ENCODE data around the gene IRAK4.

DNA sequence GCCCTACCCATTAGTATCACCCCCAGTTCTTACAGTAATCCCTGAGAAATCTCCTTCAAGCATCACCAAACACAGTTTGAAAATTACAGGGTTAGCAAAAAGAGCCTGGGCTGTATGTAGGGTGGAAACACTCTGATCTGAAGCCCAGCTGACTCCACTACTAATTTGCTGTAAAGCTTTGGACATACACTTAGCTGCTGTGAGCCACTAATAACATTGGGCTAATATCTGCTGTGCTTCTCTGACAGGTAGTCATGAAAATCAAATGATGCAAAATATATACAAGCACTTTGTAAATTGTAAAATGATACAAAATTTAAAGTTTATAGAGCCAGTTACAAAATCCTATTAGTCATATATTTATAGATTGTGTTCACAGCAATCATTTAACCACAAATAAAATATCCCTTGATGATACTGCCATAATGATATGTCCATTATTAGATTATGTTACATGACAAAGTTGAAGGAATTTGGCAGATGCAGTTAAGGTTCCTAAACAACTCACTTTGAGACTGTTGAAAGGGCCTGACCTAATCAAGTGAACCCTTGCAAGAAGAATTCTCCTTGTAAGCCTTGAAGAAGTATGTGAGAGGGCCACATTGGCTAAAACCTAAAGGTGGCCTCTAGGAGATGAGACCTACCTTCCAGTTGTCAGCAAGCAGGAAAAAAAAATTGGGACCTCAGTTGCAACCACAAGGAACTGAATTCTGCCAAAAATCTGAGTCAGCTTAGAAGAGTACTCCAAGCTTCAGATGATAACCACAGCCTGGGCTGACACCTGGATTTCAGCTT is 28.3 kb downstream of the IRAK4 start:
- TF ChIP-seq, protein P1, sequence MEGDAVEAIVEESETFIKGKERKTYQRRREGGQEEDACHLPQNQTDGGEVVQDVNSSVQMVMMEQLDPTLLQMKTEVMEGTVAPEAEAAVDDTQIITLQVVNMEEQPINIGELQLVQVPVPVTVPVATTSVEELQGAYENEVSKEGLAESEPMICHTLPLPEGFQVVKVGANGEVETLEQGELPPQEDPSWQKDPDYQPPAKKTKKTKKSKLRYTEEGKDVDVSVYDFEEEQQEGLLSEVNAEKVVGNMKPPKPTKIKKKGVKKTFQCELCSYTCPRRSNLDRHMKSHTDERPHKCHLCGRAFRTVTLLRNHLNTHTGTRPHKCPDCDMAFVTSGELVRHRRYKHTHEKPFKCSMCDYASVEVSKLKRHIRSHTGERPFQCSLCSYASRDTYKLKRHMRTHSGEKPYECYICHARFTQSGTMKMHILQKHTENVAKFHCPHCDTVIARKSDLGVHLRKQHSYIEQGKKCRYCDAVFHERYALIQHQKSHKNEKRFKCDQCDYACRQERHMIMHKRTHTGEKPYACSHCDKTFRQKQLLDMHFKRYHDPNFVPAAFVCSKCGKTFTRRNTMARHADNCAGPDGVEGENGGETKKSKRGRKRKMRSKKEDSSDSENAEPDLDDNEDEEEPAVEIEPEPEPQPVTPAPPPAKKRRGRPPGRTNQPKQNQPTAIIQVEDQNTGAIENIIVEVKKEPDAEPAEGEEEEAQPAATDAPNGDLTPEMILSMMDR (IDR thresholded peaks at IDR 0.05): no peak
- no peak for TF ChIP-seq POLR2A (IDR thresholded peaks at IDR 0.05)

Data from uterus (tissue), 2 donors.